C4-2B (cell line): ENCODE results near the gene ADAM8.

ENCODE experiments used
- H3K27ac ChIP-seq: fragments of 450-650 bp; 2 replicates; pipeline ENCODE4 v1.5.1; 2017
- CTCF ChIP-seq: fragments of 450-650 bp; conservative IDR thresholded peaks from 2 replicates; pipeline ENCODE4 v1.5.1; 2017; ENCODE audit warnings: mild to moderate bottlenecking
- ZFX ChIP-seq: fragments of 450-650 bp; IDR thresholded peaks from 2 replicates; pipeline ENCODE4 v1.6.1; 2017

ADAM8 gene

DNA sequence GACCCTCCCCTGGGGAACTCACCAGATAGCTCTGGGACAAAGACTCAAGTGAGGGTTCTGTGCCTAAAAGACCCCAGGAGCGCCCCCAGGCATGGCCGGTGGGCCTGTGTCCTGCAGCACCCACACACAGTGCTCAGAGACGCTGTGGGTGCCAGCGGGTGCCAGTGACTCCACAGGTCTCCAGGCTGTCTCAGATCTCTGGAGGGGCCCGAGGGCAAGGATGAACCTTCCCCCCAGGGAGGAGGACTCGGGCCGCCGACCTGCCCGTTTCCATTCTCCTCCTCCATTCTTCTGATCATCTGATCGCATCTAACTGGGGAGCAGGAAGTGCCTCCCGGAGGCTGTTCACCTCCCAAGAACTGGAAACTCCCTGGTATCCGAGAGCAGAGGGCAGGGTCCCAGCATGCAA, 980 bp downstream of the ADAM8 start:
- H3K27ac ChIP-seq = no peak overlapping the region
- TF ChIP-seq ZFX = no peak
- TF ChIP-seq CTCF = no peak

- no peak for TF ChIP-seq ZFX
- TF ChIP-seq CTCF = no peak
- H3K27ac ChIP-seq = no peak overlapping the region
Observed at GRCh38 chr10:133274751-133275683, 1.7 kb downstream of the ADAM8 start.

DNA sequence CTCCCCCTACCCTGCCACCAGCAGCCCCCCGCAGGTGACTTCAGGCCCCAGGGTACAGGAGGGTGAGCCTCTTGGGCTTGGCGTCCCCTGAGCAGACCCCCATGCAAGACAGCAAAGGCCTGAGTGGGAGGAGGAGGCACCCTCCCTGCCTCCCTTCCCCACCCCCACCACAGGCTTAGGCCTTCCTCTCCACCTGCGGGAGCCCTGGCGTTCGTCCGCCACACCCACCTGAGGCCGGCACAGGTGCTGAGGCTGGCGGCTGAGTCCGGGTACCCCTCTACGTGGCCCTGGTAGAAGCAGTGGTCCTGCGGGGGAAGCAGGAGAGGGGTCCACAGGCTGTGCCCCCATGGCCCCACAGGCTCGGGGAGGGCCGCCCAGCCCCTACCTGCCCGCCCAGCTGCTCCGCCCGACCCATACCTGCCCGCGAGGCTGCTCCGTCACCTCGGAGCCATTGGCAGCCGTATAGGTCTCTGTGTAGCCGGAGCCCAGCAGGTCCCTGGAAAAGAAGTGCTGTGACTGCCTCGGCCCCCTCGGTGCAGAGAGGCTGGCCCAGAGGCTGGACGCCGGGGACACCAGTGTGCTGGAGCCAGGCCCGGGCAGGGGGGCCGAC, 3.0 kb downstream of the ADAM8 start:
- no peak overlapping the region for H3K27ac ChIP-seq

DNA sequence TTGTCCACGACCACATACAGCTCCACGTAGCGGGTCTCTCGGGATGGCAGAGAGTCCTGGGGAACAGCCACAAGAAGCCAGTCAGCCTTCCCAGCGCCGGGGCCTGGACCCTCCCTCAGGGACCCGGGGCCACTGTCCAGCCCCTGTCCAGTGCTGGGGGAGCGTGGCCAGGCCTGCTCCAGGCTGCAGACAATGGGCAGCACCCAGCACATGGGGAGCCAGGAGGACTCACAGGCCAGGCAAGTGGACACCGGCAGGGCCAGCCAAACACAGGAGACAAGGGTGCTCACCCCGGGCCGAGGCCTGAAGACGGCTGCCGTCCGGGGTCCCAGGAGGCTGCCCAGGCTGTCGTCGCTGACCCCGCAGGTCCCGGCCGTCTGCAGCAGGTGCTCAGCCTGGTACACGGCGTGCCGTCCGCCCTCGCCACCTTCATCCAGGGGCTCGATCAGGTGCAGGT, 3.7 kb downstream of the ADAM8 start:
- no peak overlapping the region for H3K27ac ChIP-seq
- no peak for TF ChIP-seq ZFX
- no peak for TF ChIP-seq CTCF

More for the DNA sequence above, 3.0 kb downstream of the ADAM8 start:
- TF ChIP-seq CTCF = no peak
- no peak for TF ChIP-seq ZFX

DNA sequence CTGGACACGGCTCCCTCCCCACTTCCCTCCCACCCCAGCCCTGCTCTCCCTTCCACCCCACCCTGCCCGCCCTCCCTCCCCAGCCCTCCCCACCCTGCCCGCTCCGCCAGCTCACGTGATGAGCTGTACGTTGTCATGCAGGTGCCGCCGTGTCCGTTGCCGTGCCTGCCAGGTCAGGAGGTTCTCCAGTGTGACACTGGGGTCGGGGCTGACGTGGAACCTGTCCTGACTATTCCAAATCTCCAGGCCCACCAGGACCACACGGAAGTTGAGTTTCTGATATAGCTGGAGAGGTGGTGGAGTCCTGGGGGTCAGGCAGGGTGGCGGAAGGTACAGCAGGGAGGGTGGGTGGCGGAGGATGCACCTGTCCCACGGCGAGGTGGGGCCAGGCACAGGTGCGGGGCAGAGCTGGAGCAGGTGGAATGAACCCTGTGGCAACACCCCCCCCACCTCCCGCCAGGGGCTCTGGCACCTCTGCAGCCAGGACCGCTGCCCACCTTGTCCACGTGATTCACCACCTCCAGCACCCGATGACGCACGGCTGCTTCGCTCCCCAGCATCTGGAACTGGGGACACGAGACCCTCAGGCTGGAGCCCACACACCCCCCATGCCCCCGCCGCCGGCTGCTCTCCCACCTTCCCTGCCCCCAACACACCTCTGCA, 4.2 kb downstream of the ADAM8 start:
- H3K27ac ChIP-seq = no peak overlapping the region
- TF ChIP-seq ZFX (no peak), CTCF (no peak)

GRCh38 chr10:133271521-133272300, 5.0 kb downstream of the ADAM8 start:
- TF ChIP-seq ZFX (no peak), CTCF (no peak)
- H3K27ac ChIP-seq = no peak overlapping the region
